ENCODE data around the gene TPRG1L. TPM values are rescaled to one million over a fixed set of nuclear protein-coding genes. Genes with fewer than 3 reads are reported as not detected.

TPRG1L gene
- total and polyA plus RNA-seq, 4 donors: 24.1 to 46.6 (median 32.9) TPM

DNA sequence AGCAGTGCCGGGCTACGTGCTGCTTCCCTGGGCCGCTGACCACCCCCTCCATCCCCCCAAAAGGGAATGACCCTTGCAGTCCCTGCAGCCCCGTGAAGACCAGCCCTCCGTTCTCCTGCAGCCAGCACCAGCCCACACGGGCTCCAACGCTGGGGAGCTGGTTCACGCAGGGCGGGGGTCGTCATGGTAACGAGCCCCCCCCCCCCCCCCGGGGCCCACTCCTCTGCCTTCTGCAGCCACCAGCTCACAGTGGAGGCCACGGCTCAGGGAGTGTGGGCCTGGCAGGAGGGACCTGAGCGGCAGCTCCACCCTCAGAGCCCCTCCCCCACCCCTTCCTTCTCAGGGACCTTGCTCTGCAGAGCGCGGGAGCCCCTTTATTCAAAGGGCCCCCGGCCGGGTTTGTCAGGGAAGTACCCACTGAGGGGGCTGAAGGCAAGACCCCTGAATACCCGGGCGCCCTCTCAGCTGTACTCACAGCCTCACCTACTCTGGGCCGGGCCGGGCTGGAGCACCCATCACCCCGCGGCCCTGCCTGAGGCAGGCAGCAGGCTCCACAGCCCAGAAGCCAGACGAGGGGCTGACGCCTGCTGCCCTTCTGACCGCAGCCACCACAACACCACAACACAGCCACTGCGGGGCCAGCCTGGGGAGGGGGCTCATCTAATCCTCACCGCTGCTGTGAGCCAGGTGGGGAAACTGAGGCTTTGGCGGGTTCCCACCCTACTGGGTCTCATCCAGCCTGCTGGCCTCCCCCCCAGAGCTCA lies 26.1 kb upstream of the TPRG1L start:
- H3K27ac ChIP-seq (ENCODE audit: low read depth in 1 of 2, low read length in 1 of 2): peak overlapping the region in 1 of 2 donors; percentile 27
- DNase-seq (no peak), ATAC-seq (ENCODE audit: insufficient read depth, low FRiP score) (no peak)
- no peak overlapping the region for H3K9ac ChIP-seq (ENCODE audit: insufficient read depth in 1 of 2, low read length in 2 of 2)
- WGBS, 2 donors: 39 to 47% methylated on average over 29 to 30 of the region's 30 CpGs
- TF ChIP-seq, protein P1, sequence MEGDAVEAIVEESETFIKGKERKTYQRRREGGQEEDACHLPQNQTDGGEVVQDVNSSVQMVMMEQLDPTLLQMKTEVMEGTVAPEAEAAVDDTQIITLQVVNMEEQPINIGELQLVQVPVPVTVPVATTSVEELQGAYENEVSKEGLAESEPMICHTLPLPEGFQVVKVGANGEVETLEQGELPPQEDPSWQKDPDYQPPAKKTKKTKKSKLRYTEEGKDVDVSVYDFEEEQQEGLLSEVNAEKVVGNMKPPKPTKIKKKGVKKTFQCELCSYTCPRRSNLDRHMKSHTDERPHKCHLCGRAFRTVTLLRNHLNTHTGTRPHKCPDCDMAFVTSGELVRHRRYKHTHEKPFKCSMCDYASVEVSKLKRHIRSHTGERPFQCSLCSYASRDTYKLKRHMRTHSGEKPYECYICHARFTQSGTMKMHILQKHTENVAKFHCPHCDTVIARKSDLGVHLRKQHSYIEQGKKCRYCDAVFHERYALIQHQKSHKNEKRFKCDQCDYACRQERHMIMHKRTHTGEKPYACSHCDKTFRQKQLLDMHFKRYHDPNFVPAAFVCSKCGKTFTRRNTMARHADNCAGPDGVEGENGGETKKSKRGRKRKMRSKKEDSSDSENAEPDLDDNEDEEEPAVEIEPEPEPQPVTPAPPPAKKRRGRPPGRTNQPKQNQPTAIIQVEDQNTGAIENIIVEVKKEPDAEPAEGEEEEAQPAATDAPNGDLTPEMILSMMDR (IDR thresholded peaks at IDR 0.05; ENCODE audit: control extremely low read depth, extremely low read depth): no peak
- H3K9me3 ChIP-seq (ENCODE audit: control insufficient read depth in 4 of 4, insufficient read depth in 3 of 4, low read length in 3 of 4): no peaks in the 10 kb centered on the region
- peaks cover 0 to 52% (median 36%) of the 10 kb centered on the region in 5 donors for H3K4me1 ChIP-seq (ENCODE audit: control insufficient read depth in 5 of 5, insufficient read depth in 5 of 5, low read length in 5 of 5)
- no peaks in the 10 kb centered on the region for H3K27me3 ChIP-seq (ENCODE audit: control insufficient read depth in 3 of 3, insufficient read depth in 3 of 3, low read length in 2 of 3)
- no peak overlapping the region for H3K4me3 ChIP-seq
- peaks cover 0 to 5% (median 0%) of the 10 kb centered on the region in 4 donors for H3K36me3 ChIP-seq (ENCODE audit: control insufficient read depth in 4 of 4, insufficient read depth in 4 of 4, low read length in 4 of 4)

DNA sequence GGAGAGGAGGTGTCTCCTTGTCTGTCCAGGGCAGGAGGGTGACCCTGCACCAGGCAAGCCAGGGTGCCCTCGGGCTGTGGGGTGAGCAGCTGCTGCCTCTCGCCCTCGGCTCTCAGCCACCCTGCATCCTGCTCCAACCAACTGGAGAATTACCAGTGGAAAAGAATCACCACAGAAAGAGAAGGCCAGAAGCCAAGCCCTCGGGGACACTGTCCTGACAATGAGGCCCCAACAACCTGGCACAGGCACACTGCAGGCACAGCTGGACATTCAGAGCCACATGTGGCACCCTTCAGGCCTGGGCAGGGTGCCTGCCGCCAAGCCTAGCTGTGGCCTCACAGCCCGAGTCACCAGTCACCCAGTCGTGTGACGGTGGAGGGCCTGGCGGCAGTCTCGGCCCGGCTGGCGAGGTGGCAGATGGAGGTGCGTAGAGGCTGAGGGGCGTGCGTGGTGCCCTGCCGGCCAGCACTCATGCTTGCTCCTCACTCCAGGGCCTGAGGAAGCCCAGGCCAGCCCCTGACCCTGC lies 25.5 kb upstream of the TPRG1L start:
- TF ChIP-seq, protein P1 (IDR thresholded peaks at IDR 0.05; ENCODE audit: control extremely low read depth, extremely low read depth): no peak
- H3K9me3 ChIP-seq (ENCODE audit: control insufficient read depth in 4 of 4, insufficient read depth in 3 of 4, low read length in 3 of 4): no peaks in the 10 kb centered on the region
- H3K4me3 ChIP-seq: no peak overlapping the region
- no peak overlapping the region for H3K9ac ChIP-seq (ENCODE audit: insufficient read depth in 1 of 2, low read length in 2 of 2)
- H3K4me1 ChIP-seq (ENCODE audit: control insufficient read depth in 5 of 5, insufficient read depth in 5 of 5, low read length in 5 of 5): peaks cover 0 to 55% (median 34%) of the 10 kb centered on the region in 5 donors
- 67 to 76% methylated on average over 16 of the region's 16 CpGs for WGBS, 2 donors
- no peaks in the 10 kb centered on the region for H3K27me3 ChIP-seq (ENCODE audit: control insufficient read depth in 3 of 3, insufficient read depth in 3 of 3, low read length in 2 of 3)
- DNase-seq: no peak
- no peak for ATAC-seq (ENCODE audit: insufficient read depth, low FRiP score)
- H3K36me3 ChIP-seq (ENCODE audit: control insufficient read depth in 4 of 4, insufficient read depth in 4 of 4, low read length in 4 of 4): peaks cover 0 to 5% (median 0%) of the 10 kb centered on the region in 4 donors
- H3K27ac ChIP-seq (ENCODE audit: low read depth in 1 of 2, low read length in 1 of 2): peak overlapping the region in 1 of 2 donors; percentile 27

DNA sequence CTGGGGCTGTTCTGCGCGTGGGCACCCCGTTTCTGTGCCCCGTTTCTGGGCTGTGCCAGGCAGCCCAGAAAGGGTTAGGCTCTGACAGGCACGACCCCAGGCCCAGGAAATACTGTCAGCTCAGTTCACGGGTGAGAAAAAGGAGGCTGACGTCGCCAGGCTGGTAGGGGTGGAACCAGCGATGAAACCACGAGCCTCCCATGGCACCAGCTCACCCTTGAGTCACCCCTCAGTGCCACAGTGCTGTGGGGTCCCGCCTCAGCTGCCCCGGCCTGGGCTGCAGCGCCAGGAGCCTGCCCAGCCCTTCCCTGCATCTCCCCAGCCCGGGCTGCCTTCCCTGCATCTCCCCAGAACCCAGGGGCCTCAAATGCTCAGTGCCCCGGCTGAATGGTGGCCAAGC lies 25.0 kb upstream of the TPRG1L start:
- no peak overlapping the region for H3K27ac ChIP-seq (ENCODE audit: low read depth in 1 of 2, low read length in 1 of 2)
- H3K36me3 ChIP-seq (ENCODE audit: control insufficient read depth in 4 of 4, insufficient read depth in 4 of 4, low read length in 4 of 4): peaks cover 0 to 7% (median 0%) of the 10 kb centered on the region in 4 donors
- no peaks in the 10 kb centered on the region for H3K27me3 ChIP-seq (ENCODE audit: control insufficient read depth in 3 of 3, insufficient read depth in 3 of 3, low read length in 2 of 3)
- ATAC-seq (ENCODE audit: insufficient read depth, low FRiP score): no peak
- TF ChIP-seq, protein P1 (IDR thresholded peaks at IDR 0.05; ENCODE audit: control extremely low read depth, extremely low read depth): no peak
- H3K4me1 ChIP-seq (ENCODE audit: control insufficient read depth in 5 of 5, insufficient read depth in 5 of 5, low read length in 5 of 5): peaks cover 0 to 55% (median 34%) of the 10 kb centered on the region in 5 donors
- WGBS, 2 donors: 77 to 78% methylated on average over 13 to 15 of the region's 15 CpGs
- no peaks in the 10 kb centered on the region for H3K9me3 ChIP-seq (ENCODE audit: control insufficient read depth in 4 of 4, insufficient read depth in 3 of 4, low read length in 3 of 4)
- no peak overlapping the region for H3K9ac ChIP-seq (ENCODE audit: insufficient read depth in 1 of 2, low read length in 2 of 2)
- no peak overlapping the region for H3K4me3 ChIP-seq
- DNase-seq: no peak
